ENCODE results near the gene PDXDC1. TPM values are rescaled to one million over a fixed set of nuclear protein-coding genes. Genes with fewer than 3 reads are reported as not detected.
A peak's percentile ranks its signal among the peaks of the same experiment; 100 is the strongest.

PDXDC1 gene
- total RNA-seq, 1 donor from 2014 or later: 71.4 TPM

GRCh38 chr16:14955546-14956231, 19.1 kb upstream of the PDXDC1 start:
- peak; percentile 75 for DNase-seq
- TF ChIP-seq CTCF (IDR thresholded peaks at IDR 0.05; ENCODE audit: borderline replicate concordance): no peak
- no peaks in the 10 kb centered on the region for H3K9me3 ChIP-seq (replicated peaks)
- H3K27ac ChIP-seq (replicated peaks): peak overlapping the region; percentile 32
- H3K36me3 ChIP-seq: no peaks in the 10 kb centered on the region
- H3K4me3 ChIP-seq: no peak overlapping the region
- intact Hi-C loops (cut with micrococcal nuclease): no loop called here
- peaks cover 13% of the 10 kb centered on the region for H3K4me1 ChIP-seq
- H3K27me3 ChIP-seq (ENCODE audit: low read depth): no peaks in the 10 kb centered on the region

- no peak overlapping the region for H3K27ac ChIP-seq (replicated peaks)
- DNase-seq: no peak
- H3K9me3 ChIP-seq (replicated peaks): no peaks in the 10 kb centered on the region
- H3K4me1 ChIP-seq: peaks cover 13% of the 10 kb centered on the region
- no peak for TF ChIP-seq CTCF (IDR thresholded peaks at IDR 0.05; ENCODE audit: borderline replicate concordance)
- no peak overlapping the region for H3K4me3 ChIP-seq
- no peaks in the 10 kb centered on the region for H3K27me3 ChIP-seq (ENCODE audit: low read depth)
- no peaks in the 10 kb centered on the region for H3K36me3 ChIP-seq
- intact Hi-C loops (cut with micrococcal nuclease): no loop called here
Measured at GRCh38 chr16:14957576-14958322, 17.1 kb upstream of the PDXDC1 start.

- no peaks in the 10 kb centered on the region for H3K27me3 ChIP-seq (ENCODE audit: low read depth)
- H3K9me3 ChIP-seq (replicated peaks): peaks cover 2% of the 10 kb centered on the region
- H3K27ac ChIP-seq (replicated peaks): no peak overlapping the region
- no peak for TF ChIP-seq CTCF (IDR thresholded peaks at IDR 0.05; ENCODE audit: borderline replicate concordance)
- intact Hi-C loops (cut with micrococcal nuclease): no loop called here
- no peak for DNase-seq
- peaks cover 13% of the 10 kb centered on the region for H3K4me1 ChIP-seq
- no peaks in the 10 kb centered on the region for H3K36me3 ChIP-seq
- no peak overlapping the region for H3K4me3 ChIP-seq
Measured at GRCh38 chr16:14958323-14958600, 16.6 kb upstream of the PDXDC1 start.

- no peak overlapping the region for H3K4me3 ChIP-seq
- no peak for TF ChIP-seq CTCF (IDR thresholded peaks at IDR 0.05; ENCODE audit: borderline replicate concordance)
- peaks cover 13% of the 10 kb centered on the region for H3K4me1 ChIP-seq
- H3K27ac ChIP-seq (replicated peaks): no peak overlapping the region
- H3K27me3 ChIP-seq (ENCODE audit: low read depth): no peaks in the 10 kb centered on the region
- no peak for DNase-seq
- intact Hi-C loops (cut with micrococcal nuclease): no loop called here
- H3K36me3 ChIP-seq: no peaks in the 10 kb centered on the region
- H3K9me3 ChIP-seq (replicated peaks): peaks cover 8% of the 10 kb centered on the region
Measured at GRCh38 chr16:14958970-14959369, 15.9 kb upstream of the PDXDC1 start.

- intact Hi-C loops (cut with micrococcal nuclease): no loop called here
- TF ChIP-seq CTCF (IDR thresholded peaks at IDR 0.05; ENCODE audit: borderline replicate concordance): no peak
- DNase-seq: no peak
- Histone ChIP-seq H3K4me1 (no peaks in the 10 kb centered on the region), H3K36me3 (no peaks in the 10 kb centered on the region), H3K27me3 (ENCODE audit: low read depth) (no peaks in the 10 kb centered on the region), H3K4me3 (no peak overlapping the region), H3K9me3 (replicated peaks) (peaks cover 8% of the 10 kb centered on the region), H3K27ac (replicated peaks) (no peak overlapping the region)
Measured at GRCh38 chr16:14961405-14962186, 13.2 kb upstream of the PDXDC1 start.

Data from left ventricle myocardium inferior (tissue), 1 donor.